Activated CD4-positive, alpha-beta T cell treated with anti-CD3 and anti-CD28 coated beads, Interleukin-2, amount 50 U/mL, for 1 hour (primary cell): ENCODE data around the gene PPP1R14B.

Source experiments
- DNase-seq: peaks from one replicate; pipeline ENCODE4 v3.0.0-alpha.2; 2020

Gene PPP1R14B

GRCh38 chr11:64245401-64245796 is 1.3 kb downstream of the PPP1R14B start:
- DNase-seq, result peak; percentile 45

GRCh38 chr11:64244966-64245365 is 1.8 kb downstream of the PPP1R14B start:
- no peak for DNase-seq

GRCh38 chr11:64244107-64244506 is 2.6 kb downstream of the PPP1R14B start:
- no peak for DNase-seq

- DNase-seq, result no peak
Observed at GRCh38 chr11:64243236-64243854, 3.4 kb downstream of the PPP1R14B start.

GRCh38 chr11:64241491-64242374 is 5.0 kb downstream of the PPP1R14B start:
- DNase-seq, result no peak

GRCh38 chr11:64241241-64241490 is 5.6 kb downstream of the PPP1R14B start:
- peak; percentile 100 for DNase-seq

- DNase-seq, result peak; percentile 97
Observed at GRCh38 chr11:64240435-64241240, 6.1 kb downstream of the PPP1R14B start, which contains the start of gene FKBP2. TSS of gene FKBP2 (plus strand) at chr11:64241095. CDS start at chr11:64242388, 1,293 bp downstream.

- no peak for DNase-seq
Observed at GRCh38 chr11:64239662-64240434, 6.9 kb downstream of the PPP1R14B start.

- no peak for DNase-seq
Observed at GRCh38 chr11:64238999-64239398, 7.7 kb downstream of the PPP1R14B start.

- DNase-seq, result no peak
Observed at GRCh38 chr11:64238076-64238475, 8.7 kb downstream of the PPP1R14B start.

- no peak for DNase-seq
Observed at GRCh38 chr11:64237484-64237951, 9.2 kb downstream of the PPP1R14B start.

- DNase-seq, result no peak
Observed at GRCh38 chr11:64235437-64236161, 11.1 kb downstream of the PPP1R14B start.

- peak; percentile 34 for DNase-seq
Observed at GRCh38 chr11:64234647-64235379, 11.9 kb downstream of the PPP1R14B start.

GRCh38 chr11:64233913-64234586 is 12.7 kb downstream of the PPP1R14B start, which contains the start of gene VEGFB:
TSS of gene VEGFB (plus strand) at chr11:64234584. CDS start at chr11:64234834, 250 bp downstream.
- peak; percentile 67 for DNase-seq

- DNase-seq, result no peak
Observed at GRCh38 chr11:64232967-64233315, 13.8 kb downstream of the PPP1R14B start.

- DNase-seq, result no peak
Observed at GRCh38 chr11:64232182-64232966, 14.4 kb downstream of the PPP1R14B start.

- DNase-seq, result no peak
Observed at GRCh38 chr11:64231546-64231945, 15.2 kb downstream of the PPP1R14B start.

GRCh38 chr11:64230985-64231365 is 15.8 kb downstream of the PPP1R14B start:
- no peak for DNase-seq

- DNase-seq, result peak; percentile 83
Observed at GRCh38 chr11:64230171-64230984, 16.4 kb downstream of the PPP1R14B start, which contains the start of gene DNAJC4. TSS of gene DNAJC4 (plus strand) at chr11:64230548. CDS start at chr11:64230855, 307 bp downstream.
